Mammary epithelial cell (primary cell): ENCODE measurements around the gene USP3.

Source experiments
- CTCF ChIP-seq, 2 donors: IDR thresholded peaks in 1 of 2; conservative IDR thresholded peaks in 1 of 2; 2 replicates each; pipeline ENCODE4 v1.5.1; 2011 to 2012; ENCODE audit warnings: inconsistent platforms in 2 of 2, low read length in 2 of 2, mild to moderate bottlenecking in 2 of 2, control low read depth in 1 of 2, low read depth in 1 of 2; ENCODE audit not compliant: insufficient read depth in 1 of 2; ENCODE audit errors: extremely low read depth in 1 of 2
- EZH2 ChIP-seq: IDR thresholded peaks from 2 replicates; pipeline ENCODE4 v1.6.1; 2012; ENCODE audit warnings: low read length, inconsistent platforms, borderline replicate concordance

GRCh38 chr15:63466378-63467192 lies 37.8 kb upstream of the USP3 start:
- TF ChIP-seq CTCF (conservative IDR thresholded peaks at IDR 0.05 in 1 of 2, IDR thresholded peaks at IDR 0.05 in 1 of 2; ENCODE audit: extremely low read depth in 1 of 2, insufficient read depth in 1 of 2, low read depth in 1 of 2, low read length in 2 of 2) = peak; percentile 56 to 73
- TF ChIP-seq EZH2 = no peak
